ENCODE measurements around the gene NOL11.
"Not testable (repeated sequence)": the region's sequence is repeated elsewhere in the genome, so short reads cannot be mapped to it uniquely, and the experiment has no call there.

GRCh38 chr17:67756766-67757165, 39.0 kb downstream of the NOL11 start:
- TF ChIP-seq CTCF, POLR2A (IDR thresholded peaks at IDR 0.05): not testable (repeated sequence)

Data from heart left ventricle (tissue), 13 donors.